DMS153 treated with DMSO at 0.1 percent for 48 hours (cell line): ENCODE results near the gene CCDC97.

Source experiments
- DNase-seq: peaks from one replicate; lab custom pipeline; 2025; ENCODE audit not compliant: unreplicated experiment; lab: John Stamatoyannopoulos, UW

Gene CCDC97

GRCh38 chr19:41298348-41298964 lies 11.5 kb upstream of the CCDC97 start:
- no peak for DNase-seq

GRCh38 chr19:41299046-41299754 lies 10.8 kb upstream of the CCDC97 start:
- no peak for DNase-seq

GRCh38 chr19:41299755-41300089 lies 10.2 kb upstream of the CCDC97 start:
- no peak for DNase-seq

GRCh38 chr19:41300555-41300954 lies 9.4 kb upstream of the CCDC97 start:
- DNase-seq = no peak

- no peak for DNase-seq
Observed at GRCh38 chr19:41302624-41303351, 7.2 kb upstream of the CCDC97 start.

GRCh38 chr19:41303954-41304353 lies 6.0 kb upstream of the CCDC97 start:
- no peak for DNase-seq

GRCh38 chr19:41304706-41305483 lies 5.1 kb upstream of the CCDC97 start:
- no peak for DNase-seq

- DNase-seq = no peak
Observed at GRCh38 chr19:41305927-41306793, 3.8 kb upstream of the CCDC97 start.

GRCh38 chr19:41307090-41307875 lies 2.7 kb upstream of the CCDC97 start:
- no peak for DNase-seq

- DNase-seq = no peak
Observed at GRCh38 chr19:41307954-41308449, 2.0 kb upstream of the CCDC97 start.

GRCh38 chr19:41308450-41309179 lies 1.4 kb upstream of the CCDC97 start:
- DNase-seq = peak; percentile 55

GRCh38 chr19:41309180-41310032 lies 566 bp upstream of the CCDC97 start:
- DNase-seq = peak; percentile 40

GRCh38 chr19:41311072-41311471 lies 1.1 kb downstream of the CCDC97 start:
- DNase-seq = no peak

- no peak for DNase-seq
Observed at GRCh38 chr19:41311613-41312012, 1.6 kb downstream of the CCDC97 start.

- no peak for DNase-seq
Observed at GRCh38 chr19:41316306-41316920, 6.4 kb downstream of the CCDC97 start.

- DNase-seq = no peak
Observed at GRCh38 chr19:41318696-41319499, 8.9 kb downstream of the CCDC97 start.
